Measurements from ENCODE around the gene CHSY1. TPM values are rescaled to one million over a fixed set of nuclear protein-coding genes. Genes with fewer than 3 reads are reported as not detected.

Gene CHSY1
- total RNA-seq, 4 donors from 2014 or later: 13.3 to 31.6 (median 19.6) TPM

GRCh38 chr15:101200181-101200580 lies 51.7 kb downstream of the CHSY1 start:
- Histone ChIP-seq H3K4me1 (peaks cover 23 to 72% (median 53%) of the 10 kb centered on the region in 4 donors), H3K27ac (replicated peaks in 1 of 4) (peak overlapping the region; percentile 24 to 68 (median 64)), H3K4me3 (no peak overlapping the region), H3K36me3 (no peaks in the 10 kb centered on the region), H3K27me3 (no peaks in the 10 kb centered on the region), H3K9me3 (no peaks in the 10 kb centered on the region)
- TF ChIP-seq POLR2A (IDR thresholded peaks at IDR 0.05; ENCODE audit: low read depth) (no peak), EP300 (IDR thresholded peaks at IDR 0.05) (no peak), CTCF (IDR thresholded peaks at IDR 0.05) (no peak)
- intact Hi-C loops (cut with DNase I): loop anchor here (5.0 kb wide), 1 partner anchor 47 kb away; no protein-coding TSS in a partner anchor
- 79% methylated on average over 9 of the region's 9 CpGs for WGBS
- no peak for DNase-seq (ENCODE audit: extremely low spot score)

DNA sequence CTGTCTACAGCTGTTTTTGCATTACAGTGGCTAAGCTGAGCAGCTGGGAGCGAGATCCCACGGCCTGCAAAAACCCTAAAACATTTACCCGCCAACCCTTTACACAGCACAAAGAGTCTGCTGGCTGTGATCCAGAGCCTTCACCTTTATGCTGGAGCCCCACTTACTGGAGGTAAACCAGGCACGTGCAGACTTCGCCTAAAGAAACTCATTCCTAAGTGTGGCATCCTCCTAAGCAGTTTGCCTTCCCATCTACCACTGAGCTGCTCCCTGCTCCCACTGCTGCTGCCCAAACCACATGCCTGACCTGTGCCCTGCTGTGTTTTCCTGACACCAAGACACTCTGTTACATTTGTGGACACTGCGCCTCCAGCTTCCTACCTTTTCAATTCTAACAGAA lies 53.0 kb downstream of the CHSY1 start:
- WGBS: 83% methylated on average over 6 of the region's 6 CpGs
- intact Hi-C loops (cut with DNase I): no loop called here

GRCh38 chr15:101198031-101198575 lies 53.7 kb downstream of the CHSY1 start:
- DNase-seq (ENCODE audit: extremely low spot score): no peak
- H3K9me3 ChIP-seq: no peaks in the 10 kb centered on the region
- no peaks in the 10 kb centered on the region for H3K36me3 ChIP-seq
- TF ChIP-seq CTCF (IDR thresholded peaks at IDR 0.05): no peak
- no peak for TF ChIP-seq POLR2A (IDR thresholded peaks at IDR 0.05; ENCODE audit: low read depth)
- TF ChIP-seq POLR2AphosphoS5 (IDR thresholded peaks at IDR 0.05): no peak
- no peak for TF ChIP-seq EP300 (IDR thresholded peaks at IDR 0.05)
- intact Hi-C loops (cut with DNase I): no loop called here
- H3K27me3 ChIP-seq: no peaks in the 10 kb centered on the region
- H3K27ac ChIP-seq (replicated peaks in 1 of 4): no peak overlapping the region
- H3K4me3 ChIP-seq: no peak overlapping the region
- peaks cover 34 to 75% (median 61%) of the 10 kb centered on the region in 4 donors for H3K4me1 ChIP-seq
- WGBS: 92% methylated on average over 16 of the region's 16 CpGs

More for the DNA sequence above, 53.0 kb downstream of the CHSY1 start:
- H3K36me3 ChIP-seq: no peaks in the 10 kb centered on the region
- no peaks in the 10 kb centered on the region for H3K9me3 ChIP-seq
- DNase-seq (ENCODE audit: extremely low spot score): no peak
- peak overlapping the region in 3 of 4 donors; percentile 28 to 68 (median 35) for H3K27ac ChIP-seq (replicated peaks in 1 of 4)
- TF ChIP-seq POLR2AphosphoS5 (IDR thresholded peaks at IDR 0.05) (no peak), EP300 (IDR thresholded peaks at IDR 0.05) (no peak), POLR2A (IDR thresholded peaks at IDR 0.05; ENCODE audit: low read depth) (no peak)
- no peak overlapping the region for H3K4me3 ChIP-seq
- no peaks in the 10 kb centered on the region for H3K27me3 ChIP-seq
- peaks cover 29 to 75% (median 58%) of the 10 kb centered on the region in 4 donors for H3K4me1 ChIP-seq

DNA sequence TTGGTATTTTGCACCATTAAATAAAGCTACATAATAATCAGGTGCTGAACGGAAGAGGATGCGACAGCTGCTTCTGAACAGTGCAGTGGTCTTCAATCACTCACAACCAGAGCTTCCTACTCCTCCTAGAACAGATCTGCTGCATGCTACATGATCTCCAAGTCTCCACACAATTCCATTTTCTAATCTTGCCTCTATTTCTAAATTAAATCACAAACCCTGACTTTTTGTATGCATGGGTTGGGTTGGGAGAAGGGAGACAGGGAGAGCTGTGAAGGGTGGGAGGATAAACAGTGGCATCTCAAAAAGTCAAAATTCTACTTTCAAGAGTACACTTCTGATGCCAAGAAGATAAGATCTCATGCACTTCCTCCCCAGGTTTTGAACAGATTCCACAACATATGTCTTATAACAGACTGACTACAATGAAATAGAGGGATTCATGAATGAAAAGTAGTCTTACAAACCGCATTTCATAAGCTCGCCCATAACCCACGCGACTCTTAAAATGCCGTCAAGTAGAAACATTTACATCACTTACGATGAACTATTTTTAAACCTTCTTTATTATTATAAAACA lies 57.2 kb downstream of the CHSY1 start:
- 64% methylated on average over 8 of the region's 8 CpGs for WGBS
- TF ChIP-seq EP300 (IDR thresholded peaks at IDR 0.05): no peak
- no peak for TF ChIP-seq POLR2AphosphoS5 (IDR thresholded peaks at IDR 0.05)
- no peak for TF ChIP-seq POLR2A (IDR thresholded peaks at IDR 0.05; ENCODE audit: low read depth)
- TF ChIP-seq CTCF (IDR thresholded peaks at IDR 0.05): no peak
- no peaks in the 10 kb centered on the region for H3K36me3 ChIP-seq
- peak overlapping the region; percentile 22 to 62 (median 58) for H3K27ac ChIP-seq (replicated peaks in 1 of 4)
- no peak for DNase-seq (ENCODE audit: extremely low spot score)
- H3K27me3 ChIP-seq: no peaks in the 10 kb centered on the region
- H3K4me3 ChIP-seq: no peak overlapping the region
- no peaks in the 10 kb centered on the region for H3K9me3 ChIP-seq
- peaks cover 36 to 69% (median 63%) of the 10 kb centered on the region in 4 donors for H3K4me1 ChIP-seq
- intact Hi-C loops (cut with DNase I): no loop called here

DNA sequence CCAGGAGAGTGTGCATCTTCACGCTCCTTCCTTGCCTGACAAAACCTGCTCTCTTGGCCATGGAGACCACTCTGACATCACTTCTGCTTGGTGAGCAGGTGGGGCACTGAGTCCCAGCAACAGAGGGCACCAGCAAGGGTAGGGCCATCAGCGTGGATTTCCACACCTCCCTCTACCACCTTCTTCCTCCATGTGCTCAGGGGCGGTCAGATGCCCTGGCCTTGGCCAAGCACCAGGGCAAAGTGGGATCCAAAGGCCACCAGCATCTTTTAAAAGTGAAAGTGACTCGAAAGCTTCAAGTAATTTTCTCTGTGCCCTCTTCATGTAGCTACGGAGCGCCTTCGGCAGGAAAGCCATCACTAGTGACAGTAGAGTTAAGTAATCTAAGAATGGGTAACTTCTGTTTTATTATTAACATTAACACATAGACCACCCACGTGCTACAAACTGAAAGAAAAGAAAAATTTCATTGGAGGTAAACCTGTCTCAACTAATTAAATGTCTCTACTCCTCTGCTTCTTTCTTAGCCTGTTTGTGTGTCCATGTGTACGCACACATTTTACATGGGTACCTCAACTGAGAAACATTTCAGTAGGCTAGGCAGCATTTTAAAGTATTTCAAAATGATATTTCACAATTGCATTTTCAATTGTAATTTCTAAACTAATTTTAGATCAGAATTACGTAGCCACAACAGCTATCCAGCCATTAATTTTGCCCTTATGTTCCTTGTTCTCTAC lies 57.9 kb downstream of the CHSY1 start:
- Histone ChIP-seq H3K36me3 (no peaks in the 10 kb centered on the region), H3K27me3 (no peaks in the 10 kb centered on the region), H3K9me3 (no peaks in the 10 kb centered on the region), H3K27ac (replicated peaks in 1 of 4) (peak overlapping the region; percentile 56 to 73 (median 61)), H3K4me1 (peaks cover 42 to 69% (median 65%) of the 10 kb centered on the region in 4 donors), H3K4me3 (peak overlapping the region in 3 of 4 donors; percentile 7 to 31 (median 15))
- intact Hi-C loops (cut with DNase I): no loop called here
- WGBS: 83% methylated on average over 10 of the region's 10 CpGs
- no peak for TF ChIP-seq POLR2AphosphoS5 (IDR thresholded peaks at IDR 0.05)
- no peak for TF ChIP-seq POLR2A (IDR thresholded peaks at IDR 0.05; ENCODE audit: low read depth)
- no peak for TF ChIP-seq CTCF (IDR thresholded peaks at IDR 0.05)
- no peak for TF ChIP-seq EP300 (IDR thresholded peaks at IDR 0.05)
- no peak for DNase-seq (ENCODE audit: extremely low spot score)
